Colon (tissue), 2 donors: Measurements from ENCODE around the gene PAQR8.
"Not testable (repeated sequence)": the region's sequence is repeated elsewhere in the genome, so short reads cannot be mapped to it uniquely, and the experiment has no call there.

Experiments used
- FAIRE-seq: peaks from 2 replicates; lab custom pipeline; 2012; peaks lifted over from hg19 to GRCh38; lab: Jason Lieb, UNC
- donor health status: control.
- donor health status: control.

The PAQR8 gene

GRCh38 chr6:52411911-52412310 is 50.0 kb downstream of the PAQR8 start:
- FAIRE-seq = no peak

DNA sequence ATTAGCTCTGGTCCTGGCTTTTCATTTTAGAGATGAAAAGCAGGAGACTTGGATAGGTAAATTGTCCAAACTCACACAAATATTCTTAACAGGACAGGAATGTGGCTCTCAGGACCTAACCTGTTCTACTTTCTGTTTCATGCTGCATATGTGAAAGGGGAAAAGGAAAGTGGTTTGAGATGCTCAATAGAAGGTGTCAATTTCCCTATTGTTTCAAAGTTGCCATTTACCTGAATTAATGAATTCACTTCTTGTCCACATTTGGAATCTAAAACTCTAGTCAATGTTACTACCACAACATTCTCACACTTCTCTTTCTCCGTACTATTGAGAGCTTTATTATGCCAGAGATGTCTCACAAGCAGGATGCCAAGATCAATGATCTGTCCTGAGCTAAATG is 53.4 kb downstream of the PAQR8 start:
- no peak for FAIRE-seq

GRCh38 chr6:52415917-52416628 is 54.1 kb downstream of the PAQR8 start:
- FAIRE-seq = no peak

- FAIRE-seq = no peak
These were observed 54.7 kb downstream of the PAQR8 start for GRCh38 chr6:52416629-52417151.

GRCh38 chr6:52417675-52418111 is 55.7 kb downstream of the PAQR8 start:
- FAIRE-seq = no peak

- no peak for FAIRE-seq
These were observed 56.7 kb downstream of the PAQR8 start for GRCh38 chr6:52418606-52419005.

- no peak for FAIRE-seq
These were observed 58.1 kb downstream of the PAQR8 start, which contains the start of gene EFHC1 for GRCh38 chr6:52419809-52420667. TSS of gene EFHC1 (plus strand) at chr6:52420342. CDS start at chr6:52420411, 69 bp downstream.

GRCh38 chr6:52420668-52421358 is 58.9 kb downstream of the PAQR8 start:
- no peak for FAIRE-seq

DNA sequence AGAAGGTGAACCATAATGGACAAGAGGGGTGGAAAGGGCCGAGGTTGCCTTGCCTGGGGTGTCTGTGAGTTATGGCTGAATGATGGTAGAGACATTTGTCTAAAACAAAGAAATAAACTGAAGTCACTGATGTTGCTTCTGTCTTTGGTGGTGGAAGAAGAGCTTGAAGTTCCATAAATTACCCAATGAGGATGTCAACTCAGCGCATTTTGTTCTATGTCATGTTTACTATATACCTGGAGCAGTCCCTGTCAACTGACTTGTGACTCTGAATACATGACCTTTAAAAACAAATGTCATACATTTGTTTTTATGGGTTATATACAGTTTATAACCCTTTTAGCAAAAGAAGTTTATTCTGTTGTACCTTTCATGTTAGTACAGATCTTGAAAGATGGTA is 60.2 kb downstream of the PAQR8 start:
- no peak for FAIRE-seq

DNA sequence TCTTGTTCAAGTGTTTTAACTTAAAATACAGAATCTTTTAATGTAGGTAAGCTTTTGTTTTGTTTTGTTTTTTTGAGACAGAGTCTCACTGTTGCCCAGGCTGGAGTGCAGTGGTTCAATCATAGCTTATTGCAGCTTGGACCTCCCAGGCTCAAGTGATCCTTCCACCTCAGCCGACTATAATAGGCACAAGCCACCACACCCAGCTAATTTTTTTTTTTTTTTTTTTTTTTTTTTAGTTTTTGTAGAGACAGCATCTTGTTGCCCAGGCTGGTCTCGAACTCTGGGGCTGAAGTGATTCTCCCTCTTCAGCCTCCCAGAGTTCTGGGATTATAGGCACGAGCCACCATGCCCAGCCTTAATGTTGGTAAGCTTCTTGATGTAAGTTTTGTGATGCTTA is 61.5 kb downstream of the PAQR8 start:
- no peak for FAIRE-seq

DNA sequence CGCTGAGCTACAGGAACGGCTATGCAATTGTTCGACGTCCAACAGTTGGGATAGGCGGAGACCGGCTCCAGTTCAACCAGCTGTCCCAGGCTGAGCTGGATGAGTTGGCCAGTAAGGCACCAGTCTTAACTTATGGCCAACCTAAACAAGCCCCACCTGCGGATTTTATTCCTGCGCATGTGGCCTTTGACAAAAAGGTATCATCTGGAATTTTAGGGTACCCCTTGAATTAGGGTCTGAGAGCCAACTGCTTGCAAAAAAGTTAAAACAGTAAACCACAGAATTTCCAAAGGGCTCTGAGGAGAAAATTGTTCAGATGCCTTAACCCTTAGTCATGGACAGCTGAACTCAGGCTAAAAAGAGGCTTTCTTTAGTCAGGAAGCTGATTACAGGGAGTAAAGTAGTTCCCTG is 62.0 kb downstream of the PAQR8 start:
- no peak for FAIRE-seq

GRCh38 chr6:52424513-52424912 is 62.6 kb downstream of the PAQR8 start:
- FAIRE-seq = no peak

DNA sequence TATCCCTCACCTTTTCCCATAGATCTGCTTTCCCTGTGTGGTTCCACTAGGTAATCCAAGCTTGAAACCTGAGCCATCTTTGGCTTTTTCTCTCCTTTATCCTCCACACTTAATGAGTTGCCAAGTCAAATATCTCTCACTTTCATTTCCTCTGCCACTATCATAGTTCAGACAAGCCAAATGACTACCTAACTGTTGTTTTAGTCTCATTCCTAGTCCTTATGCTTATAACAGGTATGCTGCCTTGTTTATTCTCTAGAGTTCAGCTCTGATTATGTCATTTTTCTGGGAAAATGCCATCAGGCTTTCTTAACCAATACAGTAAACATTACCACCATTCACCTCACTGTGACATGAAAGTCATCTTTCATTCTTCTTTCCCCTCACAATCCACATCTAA is 64.7 kb downstream of the PAQR8 start:
- FAIRE-seq = no peak

GRCh38 chr6:52433294-52433693 is 71.3 kb downstream of the PAQR8 start:
- FAIRE-seq = not testable (repeated sequence)

DNA sequence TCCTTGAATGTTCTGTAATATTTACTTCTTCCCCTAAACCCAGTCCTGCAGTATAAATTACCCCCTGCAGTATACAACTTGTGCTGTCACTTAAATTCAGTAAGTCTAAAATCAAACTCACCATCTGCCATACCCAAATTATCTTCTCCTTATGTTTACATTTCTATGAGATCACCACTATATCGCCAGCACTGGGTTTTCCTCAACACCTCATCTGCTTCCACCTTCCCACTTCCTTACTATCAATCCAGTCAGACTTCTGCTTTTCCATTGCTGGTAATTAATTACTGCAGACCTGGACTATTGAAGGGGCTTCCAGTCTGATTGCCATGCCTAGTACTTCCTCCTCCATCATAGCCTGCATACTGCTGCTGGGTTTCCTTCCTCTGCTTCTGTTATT is 73.4 kb downstream of the PAQR8 start:
- FAIRE-seq = no peak

GRCh38 chr6:52438926-52439325 is 77.0 kb downstream of the PAQR8 start:
- no peak for FAIRE-seq

DNA sequence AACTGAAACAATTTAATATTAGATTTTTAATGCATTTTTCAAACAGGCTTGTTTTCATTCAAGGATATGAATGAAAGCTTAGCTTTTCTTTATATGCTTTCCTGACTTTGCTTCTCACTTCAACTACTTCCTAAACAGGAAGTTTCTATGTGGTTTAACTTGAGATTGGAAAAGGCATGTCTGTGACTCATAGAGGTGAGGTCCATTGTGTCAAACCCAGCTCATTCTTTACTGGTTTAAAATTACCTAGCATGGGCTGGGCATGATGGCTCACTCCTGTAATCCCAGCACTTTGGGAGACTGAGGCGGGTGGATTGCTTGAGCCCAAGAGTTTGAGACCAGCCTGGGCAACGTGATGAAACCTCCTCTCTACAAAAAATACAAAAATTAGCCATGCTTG is 92.6 kb downstream of the PAQR8 start:
- no peak for FAIRE-seq

- FAIRE-seq = no peak
These were observed 95.1 kb downstream of the PAQR8 start for GRCh38 chr6:52457096-52457495.
